Epithelial cell of esophagus (primary cell): Measurements from ENCODE around the gene TTC4.

Experiments used
- DNase-seq: peaks from one replicate; pipeline ENCODE4 v3.0.0; 2010; ENCODE audit warnings: low read depth
- H3K4me3 ChIP-seq: 2 replicates; pipeline ENCODE4 v1.5.1; 2011; ENCODE audit warnings: mild to moderate bottlenecking, low read length, control low read depth
- CTCF ChIP-seq: IDR thresholded peaks from 2 replicates; pipeline ENCODE4 v1.5.1; 2011; ENCODE audit warnings: low read depth, mild to moderate bottlenecking, low read length, control low read depth, inconsistent platforms; ENCODE audit not compliant: insufficient read depth; ENCODE audit errors: missing control alignments

Gene TTC4

GRCh38 chr1:54679706-54680105 is 36.0 kb upstream of the TTC4 start:
- no peak overlapping the region for H3K4me3 ChIP-seq
- DNase-seq = no peak
- no peak for TF ChIP-seq CTCF

DNA sequence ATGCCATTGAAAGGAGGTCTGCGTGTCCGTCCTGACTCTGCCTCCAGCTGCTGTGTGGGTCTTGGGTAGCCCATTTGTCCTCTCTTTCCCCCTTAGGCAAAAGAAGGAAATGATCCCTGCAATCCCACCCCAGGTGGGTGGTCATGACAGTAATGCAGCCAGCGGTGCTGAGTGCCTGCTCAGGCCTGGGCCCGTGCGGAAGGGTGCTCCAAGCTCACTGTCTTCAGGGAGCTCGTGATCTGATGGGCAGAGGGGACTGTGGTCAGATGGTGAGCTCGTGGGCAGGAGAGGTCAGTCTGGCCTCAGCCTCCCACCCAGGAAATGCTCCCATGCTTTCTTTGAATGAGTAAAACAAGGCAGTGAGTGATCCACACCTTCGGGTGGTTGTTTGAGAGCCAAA is 35.3 kb upstream of the TTC4 start:
- no peak for TF ChIP-seq CTCF
- DNase-seq = no peak
- no peak overlapping the region for H3K4me3 ChIP-seq

DNA sequence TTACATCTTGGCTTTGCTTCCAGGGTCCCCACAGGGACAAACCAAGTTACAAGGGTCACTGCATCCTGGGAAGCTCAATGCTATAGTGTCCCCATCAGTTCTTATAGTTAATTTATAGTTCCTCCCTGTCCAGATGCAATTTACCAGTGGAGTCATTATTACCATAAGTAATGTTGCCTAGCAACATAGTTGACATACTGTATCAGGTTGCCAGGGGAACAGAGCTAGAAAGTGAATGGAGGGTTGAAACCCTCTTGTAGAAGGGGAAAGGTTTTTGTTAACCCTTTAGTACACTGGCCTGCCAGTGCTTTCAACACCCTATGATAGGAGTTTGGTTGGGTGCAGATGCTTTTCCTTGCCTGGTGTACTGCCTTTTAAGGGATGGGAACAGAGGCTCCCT is 34.3 kb upstream of the TTC4 start:
- DNase-seq = no peak
- TF ChIP-seq CTCF = no peak
- H3K4me3 ChIP-seq = no peak overlapping the region

- DNase-seq = no peak
- H3K4me3 ChIP-seq = no peak overlapping the region
- no peak for TF ChIP-seq CTCF
Measured at GRCh38 chr1:54683453-54683852, 32.2 kb upstream of the TTC4 start.

DNA sequence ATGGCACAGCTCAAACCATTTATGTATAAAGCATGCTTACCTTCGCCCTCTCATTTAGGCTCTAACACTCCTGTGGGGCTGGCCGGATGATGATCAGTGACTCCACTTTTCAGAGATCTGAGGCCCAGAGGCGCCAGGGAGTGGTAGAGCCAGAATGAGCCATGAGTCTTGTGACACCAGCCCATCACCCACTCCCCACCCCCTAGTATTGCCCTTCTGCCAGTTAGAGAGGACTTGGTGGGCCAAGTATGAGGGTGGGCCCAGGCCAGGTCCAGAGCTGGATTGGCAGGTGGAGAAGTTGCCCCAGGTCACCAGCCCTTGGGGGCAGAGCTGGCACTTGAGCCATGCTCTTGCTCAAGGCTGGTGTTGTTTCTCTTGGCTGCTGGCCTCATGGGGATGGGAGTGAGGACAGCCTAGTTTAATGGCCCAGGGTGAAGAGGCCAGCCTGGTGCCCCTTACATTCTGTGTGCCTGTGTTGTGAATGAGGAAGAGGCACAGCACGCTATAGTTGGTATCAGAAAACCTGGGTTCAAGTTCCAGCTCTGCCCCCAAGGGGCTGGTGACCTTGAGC is 30.2 kb upstream of the TTC4 start:
- H3K4me3 ChIP-seq = no peak overlapping the region
- no peak for TF ChIP-seq CTCF
- DNase-seq = no peak

DNA sequence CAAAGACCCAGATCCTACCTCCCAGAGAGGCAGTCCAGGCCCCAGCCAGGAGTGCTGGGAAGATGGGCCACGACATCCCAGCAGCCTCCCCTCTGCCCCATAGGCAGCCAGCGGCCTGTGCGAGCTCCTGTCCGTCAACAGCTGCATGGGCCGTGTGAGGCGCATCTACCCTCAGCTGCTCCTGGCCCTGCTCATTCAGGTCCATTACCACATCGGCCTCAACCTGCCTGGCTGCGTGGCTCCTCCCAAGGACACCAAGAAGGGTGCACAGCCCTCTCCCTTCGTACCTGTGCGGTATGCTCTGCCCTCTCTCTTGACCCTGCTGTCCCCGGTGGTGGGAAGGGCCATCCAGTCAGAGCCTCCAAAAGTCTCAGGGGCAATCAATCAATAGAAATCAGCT is 29.5 kb upstream of the TTC4 start:
- no peak overlapping the region for H3K4me3 ChIP-seq
- TF ChIP-seq CTCF = no peak
- DNase-seq = no peak

GRCh38 chr1:54694771-54695170 is 20.9 kb upstream of the TTC4 start:
- H3K4me3 ChIP-seq = no peak overlapping the region
- no peak for TF ChIP-seq CTCF
- no peak for DNase-seq
